SK-N-SH (cell line): Measurements from ENCODE around the gene PTS.

Source experiments
- NRF1 ChIP-seq: IDR thresholded peaks from 2 replicates; pipeline ENCODE4 v1.6.1; 2012; ENCODE audit warnings: low read depth, mild to moderate bottlenecking, low read length
- RCOR1 ChIP-seq: fragments of 150-350 bp; IDR thresholded peaks from 2 replicates; pipeline ENCODE4 v1.6.1; 2017; ENCODE audit warnings: antibody characterized with exemption, low read length
- TEAD4 ChIP-seq: IDR thresholded peaks from 2 replicates; pipeline ENCODE4 v1.4.0; 2012; ENCODE audit warnings: mild to moderate bottlenecking, borderline replicate concordance; ENCODE audit not compliant: insufficient read depth
- TF ChIP-seq, protein P1 (sequence below): fragments of 200-600 bp; sonication (generic); IDR thresholded peaks from 2 replicates; pipeline ENCODE4 v1.6.1; 2017; ENCODE audit warnings: antibody characterized with exemption, mild to moderate bottlenecking, moderate library complexity

DNA sequence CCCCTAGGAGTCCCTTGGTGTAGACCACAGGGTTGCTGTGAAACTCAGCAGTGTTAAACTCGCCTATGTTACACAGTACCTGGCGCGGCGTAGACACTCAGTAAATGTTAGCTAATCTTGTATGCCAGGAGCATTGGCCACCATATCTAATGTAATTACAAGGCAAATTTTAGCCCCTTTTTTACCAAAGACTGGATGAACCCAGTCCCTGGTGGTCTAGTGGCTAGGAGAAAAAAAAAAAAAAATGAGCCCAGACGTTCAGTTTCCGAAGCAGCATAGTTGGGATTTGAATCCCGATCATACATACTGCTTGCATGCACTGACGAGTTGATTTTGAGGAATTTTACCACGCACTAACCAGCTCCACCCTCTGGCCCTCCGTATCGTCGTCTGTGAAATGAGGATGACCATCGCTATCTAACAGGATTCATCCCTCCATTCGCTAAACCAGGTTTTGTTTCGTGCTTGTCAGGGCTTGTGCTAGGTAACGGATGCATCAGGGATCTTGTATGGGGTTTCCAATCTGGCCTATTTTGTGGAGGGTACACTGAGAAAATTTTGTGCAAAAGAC is 688 bp downstream of the PTS start:
- TF ChIP-seq, protein P1, sequence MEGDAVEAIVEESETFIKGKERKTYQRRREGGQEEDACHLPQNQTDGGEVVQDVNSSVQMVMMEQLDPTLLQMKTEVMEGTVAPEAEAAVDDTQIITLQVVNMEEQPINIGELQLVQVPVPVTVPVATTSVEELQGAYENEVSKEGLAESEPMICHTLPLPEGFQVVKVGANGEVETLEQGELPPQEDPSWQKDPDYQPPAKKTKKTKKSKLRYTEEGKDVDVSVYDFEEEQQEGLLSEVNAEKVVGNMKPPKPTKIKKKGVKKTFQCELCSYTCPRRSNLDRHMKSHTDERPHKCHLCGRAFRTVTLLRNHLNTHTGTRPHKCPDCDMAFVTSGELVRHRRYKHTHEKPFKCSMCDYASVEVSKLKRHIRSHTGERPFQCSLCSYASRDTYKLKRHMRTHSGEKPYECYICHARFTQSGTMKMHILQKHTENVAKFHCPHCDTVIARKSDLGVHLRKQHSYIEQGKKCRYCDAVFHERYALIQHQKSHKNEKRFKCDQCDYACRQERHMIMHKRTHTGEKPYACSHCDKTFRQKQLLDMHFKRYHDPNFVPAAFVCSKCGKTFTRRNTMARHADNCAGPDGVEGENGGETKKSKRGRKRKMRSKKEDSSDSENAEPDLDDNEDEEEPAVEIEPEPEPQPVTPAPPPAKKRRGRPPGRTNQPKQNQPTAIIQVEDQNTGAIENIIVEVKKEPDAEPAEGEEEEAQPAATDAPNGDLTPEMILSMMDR: no peak
- TF ChIP-seq RCOR1 (no peak), NRF1 (no peak), TEAD4 (no peak)
